ENCODE data around the gene FAM181B. TPM values are rescaled to one million over a fixed set of nuclear protein-coding genes. Genes with fewer than 3 reads are reported as not detected.

FAM181B gene
- total RNA-seq, 1 experiment from 2014 or later, result 0.44 TPM

DNA sequence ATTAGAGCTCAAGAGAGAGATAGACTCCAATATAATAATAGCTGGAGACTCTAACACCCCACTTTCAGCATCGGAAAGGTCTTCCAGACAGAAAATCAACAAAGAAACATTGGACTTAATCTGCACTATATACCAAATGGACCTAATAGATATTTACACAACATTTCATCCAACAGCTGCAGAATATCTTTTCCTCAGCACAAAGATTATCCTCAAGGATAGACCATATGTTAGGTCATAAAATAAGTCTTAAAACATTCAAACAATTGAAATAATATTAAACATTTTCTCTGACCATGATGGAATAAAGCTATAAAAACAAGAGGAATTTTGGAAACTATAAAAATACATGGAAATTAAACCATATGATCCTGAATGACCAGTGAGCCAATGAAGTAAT, 45.1 kb upstream of the FAM181B start:
- H3K27ac Mint-ChIP-seq, result no peak overlapping the region
- H3K56ac ChIP-seq (ENCODE audit: insufficient read length, low read depth, low read length), result no peak overlapping the region

More for the DNA sequence above, 45.1 kb upstream of the FAM181B start:
- no peaks in the 10 kb centered on the region; a peak in 2 of 5 replicates for H3K9me3 Mint-ChIP-seq
- H3K4me1 Mint-ChIP-seq, result peaks cover 7 to 8% of the 10 kb centered on the region in 2 experiments
- no CpG with 5 or more reads among the region's 1 CpG for WGBS (ENCODE audit: extremely low coverage, insufficient read length, low lambda C conversion rate)
- Histone ChIP-seq H3K14ac (ENCODE audit: insufficient read depth, low read length) (no peak overlapping the region), H4K8ac (replicated peaks; ENCODE audit: insufficient read length, low read depth, low read length) (no peak overlapping the region), H3K23ac (ENCODE audit: insufficient read length, low read depth, low read length) (no peak overlapping the region), H3T11ph (ENCODE audit: low read length) (no peak overlapping the region), H3K79me2 (ENCODE audit: insufficient read depth, low read length) (no peaks in the 10 kb centered on the region), H3K27ac (ENCODE audit: insufficient read length, low read depth, low read length) (no peak overlapping the region), H4K91ac (ENCODE audit: insufficient read length, low read depth, low read length) (no peak overlapping the region), H2AFZ (ENCODE audit: low read length) (no peak overlapping the region), H3K4me2 (ENCODE audit: insufficient read depth, insufficient read length, low read length) (no peak overlapping the region), H4K5ac (ENCODE audit: insufficient read length, low read depth, low read length) (no peak overlapping the region), H3K79me1 (ENCODE audit: insufficient read depth, low read depth, low read length, poor library complexity, severe bottlenecking) (no peaks in the 10 kb centered on the region), H4K20me1 (ENCODE audit: control insufficient read depth, insufficient read depth, insufficient read length) (no peaks in the 10 kb centered on the region), H3K4me1 (ENCODE audit: insufficient read depth, low read length) (no peaks in the 10 kb centered on the region), H2BK120ac (ENCODE audit: low read depth, low read length, poor library complexity, severe bottlenecking) (no peak overlapping the region), H3K9ac (ENCODE audit: extremely low read depth, insufficient read length, low read length) (no peak overlapping the region), H3K27me3 (ENCODE audit: insufficient read depth, low read length) (no peaks in the 10 kb centered on the region), H2BK5ac (ENCODE audit: insufficient read length, low read length) (no peak overlapping the region), H3K9me3 (ENCODE audit: control insufficient read depth, low read depth, low read length) (no peaks in the 10 kb centered on the region), H2BK12ac (ENCODE audit: insufficient read length, low read depth, low read length) (no peak overlapping the region), H2BK20ac (ENCODE audit: low read depth, low read length, poor library complexity, severe bottlenecking) (no peak overlapping the region), H3K4ac (ENCODE audit: low read depth, low read length) (no peak overlapping the region), H2AK5ac (ENCODE audit: insufficient read length, low read length) (no peak overlapping the region), H3K18ac (ENCODE audit: insufficient read length, low read depth, low read length) (no peak overlapping the region), H3K23me2 (ENCODE audit: insufficient read length, low read depth, low read length, poor library complexity, severe bottlenecking) (no peaks in the 10 kb centered on the region), H2BK15ac (ENCODE audit: low read depth, low read length) (no peak overlapping the region)
- no peak for DNase-seq
- H3K4me3 Mint-ChIP-seq, result no peak overlapping the region
- H3K36me3 Mint-ChIP-seq (ENCODE audit: insufficient read depth in 1 of 3, low read depth in 3 of 3), result no peaks in the 10 kb centered on the region
- no peaks in the 10 kb centered on the region for H3K27me3 Mint-ChIP-seq (ENCODE audit: low read depth)
- TF ChIP-seq, protein P1, sequence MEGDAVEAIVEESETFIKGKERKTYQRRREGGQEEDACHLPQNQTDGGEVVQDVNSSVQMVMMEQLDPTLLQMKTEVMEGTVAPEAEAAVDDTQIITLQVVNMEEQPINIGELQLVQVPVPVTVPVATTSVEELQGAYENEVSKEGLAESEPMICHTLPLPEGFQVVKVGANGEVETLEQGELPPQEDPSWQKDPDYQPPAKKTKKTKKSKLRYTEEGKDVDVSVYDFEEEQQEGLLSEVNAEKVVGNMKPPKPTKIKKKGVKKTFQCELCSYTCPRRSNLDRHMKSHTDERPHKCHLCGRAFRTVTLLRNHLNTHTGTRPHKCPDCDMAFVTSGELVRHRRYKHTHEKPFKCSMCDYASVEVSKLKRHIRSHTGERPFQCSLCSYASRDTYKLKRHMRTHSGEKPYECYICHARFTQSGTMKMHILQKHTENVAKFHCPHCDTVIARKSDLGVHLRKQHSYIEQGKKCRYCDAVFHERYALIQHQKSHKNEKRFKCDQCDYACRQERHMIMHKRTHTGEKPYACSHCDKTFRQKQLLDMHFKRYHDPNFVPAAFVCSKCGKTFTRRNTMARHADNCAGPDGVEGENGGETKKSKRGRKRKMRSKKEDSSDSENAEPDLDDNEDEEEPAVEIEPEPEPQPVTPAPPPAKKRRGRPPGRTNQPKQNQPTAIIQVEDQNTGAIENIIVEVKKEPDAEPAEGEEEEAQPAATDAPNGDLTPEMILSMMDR (conservative IDR thresholded peaks at IDR 0.05), result no peak

Data from H9 (cell line).